ENCODE measurements around the gene RS1.

GRCh38 chrX:18696653-18697052, 24.7 kb upstream of the RS1 start:
- TF ChIP-seq, protein P1, sequence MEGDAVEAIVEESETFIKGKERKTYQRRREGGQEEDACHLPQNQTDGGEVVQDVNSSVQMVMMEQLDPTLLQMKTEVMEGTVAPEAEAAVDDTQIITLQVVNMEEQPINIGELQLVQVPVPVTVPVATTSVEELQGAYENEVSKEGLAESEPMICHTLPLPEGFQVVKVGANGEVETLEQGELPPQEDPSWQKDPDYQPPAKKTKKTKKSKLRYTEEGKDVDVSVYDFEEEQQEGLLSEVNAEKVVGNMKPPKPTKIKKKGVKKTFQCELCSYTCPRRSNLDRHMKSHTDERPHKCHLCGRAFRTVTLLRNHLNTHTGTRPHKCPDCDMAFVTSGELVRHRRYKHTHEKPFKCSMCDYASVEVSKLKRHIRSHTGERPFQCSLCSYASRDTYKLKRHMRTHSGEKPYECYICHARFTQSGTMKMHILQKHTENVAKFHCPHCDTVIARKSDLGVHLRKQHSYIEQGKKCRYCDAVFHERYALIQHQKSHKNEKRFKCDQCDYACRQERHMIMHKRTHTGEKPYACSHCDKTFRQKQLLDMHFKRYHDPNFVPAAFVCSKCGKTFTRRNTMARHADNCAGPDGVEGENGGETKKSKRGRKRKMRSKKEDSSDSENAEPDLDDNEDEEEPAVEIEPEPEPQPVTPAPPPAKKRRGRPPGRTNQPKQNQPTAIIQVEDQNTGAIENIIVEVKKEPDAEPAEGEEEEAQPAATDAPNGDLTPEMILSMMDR (IDR thresholded peaks at IDR 0.05), result no peak
- no peak for TF ChIP-seq POLR2A (IDR thresholded peaks at IDR 0.05)
